Adrenal gland (tissue), 12 donors: ENCODE results near the gene CLDN18. TPM values are rescaled to one million over a fixed set of nuclear protein-coding genes. Genes with fewer than 3 reads are reported as not detected.

Experiments
- DNase-seq, 7 donors: peaks; one replicate each; pipeline ENCODE4 v3.0.0-alpha.2; 2019 to 2020
- H3K27ac ChIP-seq, 5 donors: fragments of 200-600 bp; sonication (generic) in 4 of 5; 1 replicate in 3 of 5; 2 replicates in 2 of 5; pipeline versions ENCODE4 v1.5.1 to v1.8.0; 2016 to 2020; ENCODE audit warnings: mild to moderate bottlenecking in 1 of 5
- H3K27me3 ChIP-seq: fragments of 200-600 bp; 2 replicates; pipeline ENCODE4 v1.8.0; 2021
- H3K36me3 ChIP-seq, 2 donors: fragments of 200-600 bp; replicated peaks in 1 of 2; 1 replicate in 1 of 2; 2 replicates in 1 of 2; pipeline versions ENCODE4 v1.5.1 to v1.8.0; 2018 to 2022
- H3K4me1 ChIP-seq, 2 donors: fragments of 200-600 bp; replicated peaks in 1 of 2; 1 replicate in 1 of 2; 2 replicates in 1 of 2; pipeline versions ENCODE4 v1.5.1 to v1.8.0; 2018 to 2021
- H3K4me3 ChIP-seq, 4 donors: fragments of 200-600 bp; sonication (generic) in 3 of 4; one replicate each; pipeline ENCODE4 v1.5.1; 2016 to 2018
- H3K9me3 ChIP-seq, 3 donors: fragments of 200-600 bp; sonication (generic) in 1 of 3; replicated peaks in 1 of 3; 1 replicate in 2 of 3; 2 replicates in 1 of 3; pipeline versions ENCODE4 v1.5.1 to v1.8.0; 2016 to 2021
- POLR2A ChIP-seq, 2 donors: fragments of 450-650 bp; IDR thresholded peaks; one replicate each; pipeline ENCODE4 v1.6.1; 2017; ENCODE audit warnings: antibody characterized with exemption in 2 of 2, mild to moderate bottlenecking in 2 of 2, moderate library complexity in 1 of 2
- WGBS, 4 donors: extraction: QIAGEN DNeasy Blood & Tissue Kit in 2 of 4; methylation state at CpG; one replicate each; pipeline versions ENCODE4 v1.1.5 to v1.1.7; 2013 to 2017; 5-methylcytosine and 5-hydroxymethylcytosine counted together
- intact Hi-C, 2 donors: fragments of 100-400 bp; cut with DNase I; formaldehyde crosslinking; loops; one replicate each; pipeline versions ENCODE4 v1.14.1 to v1.15.0; 2022 to 2023
- polyA plus RNA-seq, 3 donors: library from polyadenylated mRNA; stranded (reverse); fragments of 200-250 nt in 2 of 3; fragments of 350-450 nt in 1 of 3; fragmentation: Illumina TruSeq in 1 of 3; extraction: RNeasy Lipid Tissue Mini Kit (QIAGEN cat#74804) in 1 of 3; gene quantifications; one replicate each; pipeline ENCODE4 v1.2.3, GENCODE V29; 2013 to 2014
- total RNA-seq, 9 donors: library from RNA; depleted of rRNA in 4 of 9; stranded (reverse); fragments of >200 nt in 4 of 9; fragments of 120-200 nt in 1 of 9; fragmentation: NEBNext Ultra II Directional in 1 of 9; extraction: Animal tissue kit (Norgen Biotek cat#: 25700) in 1 of 9; gene quantifications; one replicate each; pipeline versions ENCODE4 v1.1.0 to v1.2.4, GENCODE V29; 2013 to 2023
- TF ChIP-seq, protein P1 (sequence below), 6 experiments: fragments of 450-650 bp in 4 of 6; fragments of 200-600 bp in 2 of 6; sonication (generic) in 1 of 6; IDR thresholded peaks; 1 replicate in 5 of 6; 2 replicates in 1 of 6; pipeline versions ENCODE4 v1.5.1 to v1.8.0; 2016 to 2021; ENCODE audit warnings: antibody characterized with exemption in 6 of 6, mild to moderate bottlenecking in 2 of 6, moderate library complexity in 1 of 6
- donor health status: healthy with polysubstance abuse.
- donor health status: Bipolar disorder and iron deficiency.
- donor health status: DM: yes; HTN: yes; CAD: no.
- donor health status: DM: no; HTN: no; CAD: no.
- donor health status: DM: no; HTN: no; CAD: no.
- donor health status: DM: yes; HTN: yes; CAD: no.

CLDN18 gene
- total and polyA plus RNA-seq, 12 donors: 0.03 to 0.31 (median 0.21) TPM; not detected in 8

- H3K27ac ChIP-seq: no peak overlapping the region
- H3K4me3 ChIP-seq: no peak overlapping the region
- no peaks in the 10 kb centered on the region for H3K9me3 ChIP-seq
- WGBS, 4 donors: 94 to 97% (median 95%) methylated on average over 2 of the region's 2 CpGs
- no peaks in the 10 kb centered on the region for H3K27me3 ChIP-seq
- intact Hi-C loops: no loop called here
- H3K4me1 ChIP-seq: peaks cover 0 to 12% of the 10 kb centered on the region in 2 donors
- DNase-seq: no peak
- H3K36me3 ChIP-seq: peaks cover 0 to 10% of the 10 kb centered on the region in 2 donors
- no peak for TF ChIP-seq POLR2A (IDR thresholded peaks at IDR 0.05)
- TF ChIP-seq, protein P1, sequence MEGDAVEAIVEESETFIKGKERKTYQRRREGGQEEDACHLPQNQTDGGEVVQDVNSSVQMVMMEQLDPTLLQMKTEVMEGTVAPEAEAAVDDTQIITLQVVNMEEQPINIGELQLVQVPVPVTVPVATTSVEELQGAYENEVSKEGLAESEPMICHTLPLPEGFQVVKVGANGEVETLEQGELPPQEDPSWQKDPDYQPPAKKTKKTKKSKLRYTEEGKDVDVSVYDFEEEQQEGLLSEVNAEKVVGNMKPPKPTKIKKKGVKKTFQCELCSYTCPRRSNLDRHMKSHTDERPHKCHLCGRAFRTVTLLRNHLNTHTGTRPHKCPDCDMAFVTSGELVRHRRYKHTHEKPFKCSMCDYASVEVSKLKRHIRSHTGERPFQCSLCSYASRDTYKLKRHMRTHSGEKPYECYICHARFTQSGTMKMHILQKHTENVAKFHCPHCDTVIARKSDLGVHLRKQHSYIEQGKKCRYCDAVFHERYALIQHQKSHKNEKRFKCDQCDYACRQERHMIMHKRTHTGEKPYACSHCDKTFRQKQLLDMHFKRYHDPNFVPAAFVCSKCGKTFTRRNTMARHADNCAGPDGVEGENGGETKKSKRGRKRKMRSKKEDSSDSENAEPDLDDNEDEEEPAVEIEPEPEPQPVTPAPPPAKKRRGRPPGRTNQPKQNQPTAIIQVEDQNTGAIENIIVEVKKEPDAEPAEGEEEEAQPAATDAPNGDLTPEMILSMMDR (IDR thresholded peaks at IDR 0.05): no peak
Measured at GRCh38 chr3:138062037-138062436, 52.1 kb downstream of the CLDN18 start.

GRCh38 chr3:138062626-138063025 lies 52.7 kb downstream of the CLDN18 start:
- Histone ChIP-seq H3K36me3 (peaks cover 0 to 16% of the 10 kb centered on the region in 2 donors), H3K4me1 (peaks cover 0 to 12% of the 10 kb centered on the region in 2 donors), H3K27me3 (no peaks in the 10 kb centered on the region), H3K27ac (no peak overlapping the region), H3K4me3 (no peak overlapping the region), H3K9me3 (no peaks in the 10 kb centered on the region)
- TF ChIP-seq POLR2A (IDR thresholded peaks at IDR 0.05): no peak
- TF ChIP-seq, protein P1 (IDR thresholded peaks at IDR 0.05): no peak
- peak in 4 of 7 donors; percentile 14 to 37 (median 33) for DNase-seq
- intact Hi-C loops: no loop called here
- WGBS, 4 donors: 48 to 70% (median 53%) methylated on average over 1 of the region's 1 CpG

DNA sequence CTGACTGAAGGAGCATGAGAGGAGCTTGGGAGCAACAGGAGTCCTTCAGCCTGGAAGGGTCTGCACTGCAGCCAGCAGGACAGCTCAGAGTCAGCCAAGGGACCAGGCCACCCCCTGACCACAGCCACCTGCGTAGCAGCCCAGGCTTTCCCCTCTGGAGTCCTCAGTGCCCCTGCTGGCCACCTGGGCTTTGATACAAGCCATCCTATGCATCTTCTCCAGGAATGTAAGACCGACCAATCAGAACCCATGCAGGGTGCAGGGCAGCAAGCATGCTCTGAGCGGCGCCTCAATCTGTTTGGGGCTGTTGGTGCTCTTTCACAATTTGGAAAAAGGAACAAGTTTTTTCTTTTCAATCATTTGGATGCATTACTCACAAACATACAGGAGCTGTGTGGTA lies 53.5 kb downstream of the CLDN18 start:
- Histone ChIP-seq H3K27me3 (no peaks in the 10 kb centered on the region), H3K36me3 (peaks cover 0 to 21% of the 10 kb centered on the region in 2 donors), H3K9me3 (no peaks in the 10 kb centered on the region), H3K4me1 (peaks cover 0 to 12% of the 10 kb centered on the region in 2 donors), H3K27ac (no peak overlapping the region), H3K4me3 (no peak overlapping the region)
- no peak for DNase-seq
- WGBS, 4 donors: 64 to 69% (median 67%) methylated on average over 3 to 4 of the region's 4 CpGs
- intact Hi-C loops: no loop called here
- no peak for TF ChIP-seq POLR2A (IDR thresholded peaks at IDR 0.05)
- TF ChIP-seq, protein P1 (IDR thresholded peaks at IDR 0.05): no peak

GRCh38 chr3:138065949-138066348 lies 56.0 kb downstream of the CLDN18 start:
- 90 to 95% (median 92%) methylated on average over 2 of the region's 2 CpGs for WGBS, 4 donors
- Histone ChIP-seq H3K27ac (no peak overlapping the region), H3K27me3 (no peaks in the 10 kb centered on the region), H3K4me1 (no peaks in the 10 kb centered on the region), H3K4me3 (no peak overlapping the region), H3K36me3 (peaks cover 0 to 21% of the 10 kb centered on the region in 2 donors), H3K9me3 (no peaks in the 10 kb centered on the region)
- TF ChIP-seq, protein P1 (IDR thresholded peaks at IDR 0.05): no peak
- TF ChIP-seq POLR2A (IDR thresholded peaks at IDR 0.05): no peak
- no peak for DNase-seq
- intact Hi-C loops: loop anchor here in 1 of 2 donors (5.0 kb wide), 1 partner anchor 51 kb away; the partner anchor contains the start of gene DZIP1L
